AG09309 (cell line): Measurements from ENCODE around the gene SRRM1.
"Not testable (repeated sequence)": the region's sequence is repeated elsewhere in the genome, so short reads cannot be mapped to it uniquely, and the experiment has no call there.

ENCODE experiments used
- DNase-seq: peaks from one replicate; pipeline ENCODE4 v3.0.0-alpha.2; 2010; ENCODE audit warnings: low read depth
- H3K4me3 ChIP-seq: 2 replicates; pipeline ENCODE4 v1.5.1; 2011; ENCODE audit warnings: mild to moderate bottlenecking, low read depth, low read length, moderate library complexity; ENCODE audit not compliant: control insufficient read depth
- TF ChIP-seq, protein P1 (sequence below): IDR thresholded peaks from 2 replicates; pipeline ENCODE4 v1.5.1; 2011; ENCODE audit warnings: mild to moderate bottlenecking, low read depth, low read length, inconsistent platforms; ENCODE audit not compliant: insufficient read depth, control insufficient read depth; ENCODE audit errors: missing control alignments

Gene SRRM1

DNA sequence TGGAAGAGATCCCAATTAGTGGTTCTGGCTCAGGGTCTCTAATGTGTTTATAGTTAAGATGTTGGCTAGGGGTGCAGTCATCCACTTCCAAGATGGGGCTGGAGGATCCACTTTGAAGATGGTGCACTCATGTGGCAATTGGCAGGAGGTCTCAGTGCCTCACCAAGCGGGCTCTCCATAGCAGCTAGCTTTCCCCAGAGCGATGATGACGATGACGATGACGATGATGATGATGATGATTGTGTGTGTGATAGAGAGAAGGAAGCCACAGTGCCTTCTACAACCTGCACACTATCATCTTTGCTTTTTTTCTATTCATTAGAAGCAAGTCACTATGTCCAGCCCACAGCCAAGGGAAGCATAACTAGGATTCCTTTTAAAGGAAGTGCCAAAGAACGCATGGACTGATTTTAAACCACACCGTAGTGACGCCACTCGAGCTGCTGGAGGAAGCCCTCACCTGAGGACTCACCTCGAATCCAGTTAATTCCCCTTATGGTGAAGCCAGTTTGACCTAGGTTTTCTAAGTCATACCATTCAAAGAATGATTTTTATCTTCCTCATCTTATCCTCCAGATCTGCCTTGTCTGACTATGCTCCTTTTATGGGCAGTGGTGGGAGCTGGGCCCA is 49.4 kb downstream of the SRRM1 start:
- TF ChIP-seq, protein P1, sequence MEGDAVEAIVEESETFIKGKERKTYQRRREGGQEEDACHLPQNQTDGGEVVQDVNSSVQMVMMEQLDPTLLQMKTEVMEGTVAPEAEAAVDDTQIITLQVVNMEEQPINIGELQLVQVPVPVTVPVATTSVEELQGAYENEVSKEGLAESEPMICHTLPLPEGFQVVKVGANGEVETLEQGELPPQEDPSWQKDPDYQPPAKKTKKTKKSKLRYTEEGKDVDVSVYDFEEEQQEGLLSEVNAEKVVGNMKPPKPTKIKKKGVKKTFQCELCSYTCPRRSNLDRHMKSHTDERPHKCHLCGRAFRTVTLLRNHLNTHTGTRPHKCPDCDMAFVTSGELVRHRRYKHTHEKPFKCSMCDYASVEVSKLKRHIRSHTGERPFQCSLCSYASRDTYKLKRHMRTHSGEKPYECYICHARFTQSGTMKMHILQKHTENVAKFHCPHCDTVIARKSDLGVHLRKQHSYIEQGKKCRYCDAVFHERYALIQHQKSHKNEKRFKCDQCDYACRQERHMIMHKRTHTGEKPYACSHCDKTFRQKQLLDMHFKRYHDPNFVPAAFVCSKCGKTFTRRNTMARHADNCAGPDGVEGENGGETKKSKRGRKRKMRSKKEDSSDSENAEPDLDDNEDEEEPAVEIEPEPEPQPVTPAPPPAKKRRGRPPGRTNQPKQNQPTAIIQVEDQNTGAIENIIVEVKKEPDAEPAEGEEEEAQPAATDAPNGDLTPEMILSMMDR = no peak
- no peak overlapping the region for H3K4me3 ChIP-seq
- DNase-seq = no peak

DNA sequence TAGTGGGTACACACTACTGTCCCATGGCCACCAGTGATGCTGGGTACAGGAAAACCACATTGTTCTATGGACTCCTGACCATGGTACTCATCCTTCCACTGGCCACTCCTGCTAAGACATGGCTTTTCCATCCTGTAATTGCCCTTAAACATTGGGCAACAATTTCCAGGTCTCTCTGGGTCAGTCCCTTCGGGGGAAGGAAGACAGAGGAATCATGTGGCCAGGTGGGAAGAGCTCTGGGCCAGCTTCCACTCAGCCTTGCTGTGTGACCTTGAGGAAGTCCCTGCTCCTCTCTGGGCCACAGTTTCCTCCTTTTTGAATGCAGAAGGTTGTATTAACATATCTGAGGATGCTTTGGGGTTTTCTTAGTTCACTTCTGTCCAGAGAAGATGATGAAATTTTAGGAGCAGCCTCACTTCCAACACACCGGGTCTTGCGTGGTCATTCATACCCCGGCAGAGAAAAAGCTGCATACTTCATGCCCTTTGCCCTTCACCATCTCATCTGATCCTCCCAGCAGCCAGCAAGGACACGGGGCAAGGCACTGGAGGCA is 50.8 kb downstream of the SRRM1 start:
- DNase-seq = no peak
- TF ChIP-seq, protein P1 = no peak
- no peak overlapping the region for H3K4me3 ChIP-seq

DNA sequence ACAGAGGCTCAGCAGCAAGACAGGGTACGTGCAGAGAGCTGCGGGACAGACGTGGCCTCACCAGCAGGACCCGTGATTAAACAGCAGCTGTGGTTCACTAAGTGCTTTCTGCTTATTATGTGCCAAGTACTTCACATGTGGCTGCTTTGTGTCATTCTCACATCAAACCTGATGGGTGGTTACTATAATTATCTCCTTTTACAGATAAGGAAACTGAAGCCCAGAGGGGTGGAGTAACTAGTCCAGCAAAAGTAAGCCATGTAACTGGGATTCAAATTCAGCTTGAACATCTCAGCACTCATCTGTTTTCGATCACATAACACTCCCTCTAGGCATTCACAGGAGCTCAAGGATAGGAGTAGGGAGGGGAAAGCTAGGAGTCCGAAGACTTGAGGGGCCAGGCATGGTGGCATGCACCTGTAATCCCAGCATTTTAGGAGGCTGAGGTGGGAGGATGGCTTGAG is 51.3 kb downstream of the SRRM1 start:
- no peak overlapping the region for H3K4me3 ChIP-seq
- TF ChIP-seq, protein P1 = no peak
- DNase-seq = peak; percentile 72

DNA sequence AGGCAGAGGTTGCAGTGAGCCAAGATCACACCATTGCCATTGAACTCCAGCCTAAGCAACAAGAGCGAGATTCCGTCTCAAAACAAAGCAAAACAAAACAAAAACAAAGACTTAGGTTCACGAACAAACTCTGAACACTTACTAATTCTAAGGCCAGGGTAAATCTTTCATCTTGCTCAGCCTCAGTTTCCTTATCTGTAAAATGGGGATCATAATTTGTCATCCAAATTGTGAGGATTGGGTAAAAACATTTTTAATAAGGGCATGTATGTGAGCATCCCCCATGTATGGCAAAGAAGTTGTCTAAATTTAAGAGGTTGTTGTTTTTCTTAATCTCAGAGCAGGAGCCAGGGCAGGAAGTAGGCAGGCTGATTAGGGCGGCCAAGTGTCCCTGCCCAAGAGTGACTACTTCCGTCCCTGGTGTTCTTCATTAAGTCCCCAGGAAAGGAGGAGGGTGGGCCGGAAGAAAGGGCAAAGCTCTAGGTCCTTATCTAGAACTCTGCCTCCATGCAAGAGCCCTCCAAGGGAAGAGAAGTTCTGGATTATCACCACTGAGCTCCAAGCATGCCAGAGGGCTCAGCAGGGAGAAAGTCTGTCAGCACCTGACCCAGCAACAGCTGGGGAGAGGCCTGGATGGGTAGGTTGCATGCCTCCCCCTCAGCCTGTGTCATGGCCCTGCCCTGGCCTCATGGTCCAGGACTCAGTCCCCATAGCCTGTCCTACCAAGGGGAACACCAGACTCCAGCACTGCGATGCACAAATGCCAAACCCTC is 52.3 kb downstream of the SRRM1 start:
- no peak for DNase-seq
- TF ChIP-seq, protein P1 = no peak
- H3K4me3 ChIP-seq = no peak overlapping the region

DNA sequence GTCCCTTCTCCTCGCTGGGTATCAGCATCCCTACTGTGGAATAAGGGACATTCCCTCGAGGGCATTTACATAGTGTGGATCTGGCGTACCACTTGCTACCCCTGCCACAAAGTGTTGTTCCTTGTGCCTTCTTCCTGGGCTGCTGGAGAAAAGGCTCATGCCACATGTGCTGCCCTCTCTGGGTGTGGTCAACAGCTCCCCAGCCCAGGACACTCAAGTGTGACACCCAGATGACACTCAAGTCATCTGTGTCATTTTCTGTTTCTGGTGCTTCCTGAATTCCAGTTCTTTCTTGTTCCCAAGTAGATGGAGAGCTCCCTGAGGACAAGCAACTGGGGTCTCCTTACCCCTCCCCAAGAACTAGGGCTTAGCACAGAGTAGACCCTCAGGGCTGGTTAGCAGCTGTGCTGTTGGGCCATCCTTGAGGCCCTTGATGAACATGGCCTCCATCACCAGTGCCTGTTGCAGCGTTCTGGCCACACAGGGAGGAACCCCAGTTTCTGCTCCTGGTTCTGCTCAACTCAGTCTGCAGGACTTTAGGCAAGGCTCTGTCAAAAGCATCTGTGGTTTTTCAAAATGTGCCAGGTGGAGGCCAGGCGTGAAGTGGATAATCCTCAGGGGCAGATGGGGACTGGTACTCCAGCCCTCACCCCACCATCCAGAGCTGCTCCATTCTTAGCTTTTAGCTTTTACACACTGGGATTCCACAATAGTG is 53.1 kb downstream of the SRRM1 start:
- no peak for DNase-seq
- H3K4me3 ChIP-seq = no peak overlapping the region
- TF ChIP-seq, protein P1 = no peak

DNA sequence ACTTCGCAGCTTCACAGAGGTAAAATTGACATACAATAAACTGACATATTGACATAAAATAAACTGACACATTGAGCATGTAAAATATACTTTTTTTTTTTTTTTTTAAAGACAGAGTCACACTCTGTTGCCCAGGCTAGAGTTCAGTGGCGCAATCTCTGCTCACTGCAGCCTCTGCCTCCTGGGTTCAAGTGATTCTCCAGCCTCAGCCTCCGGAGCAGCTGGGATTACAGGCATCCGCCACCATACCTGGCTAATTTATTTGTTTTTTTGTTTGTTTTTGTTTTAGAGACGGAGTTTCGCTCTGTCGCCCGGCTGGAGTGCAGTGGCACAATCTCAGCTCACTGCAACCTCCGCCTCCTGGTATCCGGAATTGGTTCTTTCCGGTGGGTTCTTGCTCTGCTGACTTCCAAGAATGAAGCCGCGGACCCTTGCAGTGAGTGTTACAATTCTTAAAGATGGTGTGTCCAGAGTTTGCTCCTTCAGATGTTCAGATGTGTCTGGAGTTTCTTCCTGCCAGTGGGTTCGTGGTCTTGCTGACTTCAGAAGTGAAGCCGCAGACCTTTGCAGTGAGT is 53.7 kb downstream of the SRRM1 start:
- TF ChIP-seq, protein P1 = no peak
- no peak for DNase-seq
- H3K4me3 ChIP-seq = no peak overlapping the region

DNA sequence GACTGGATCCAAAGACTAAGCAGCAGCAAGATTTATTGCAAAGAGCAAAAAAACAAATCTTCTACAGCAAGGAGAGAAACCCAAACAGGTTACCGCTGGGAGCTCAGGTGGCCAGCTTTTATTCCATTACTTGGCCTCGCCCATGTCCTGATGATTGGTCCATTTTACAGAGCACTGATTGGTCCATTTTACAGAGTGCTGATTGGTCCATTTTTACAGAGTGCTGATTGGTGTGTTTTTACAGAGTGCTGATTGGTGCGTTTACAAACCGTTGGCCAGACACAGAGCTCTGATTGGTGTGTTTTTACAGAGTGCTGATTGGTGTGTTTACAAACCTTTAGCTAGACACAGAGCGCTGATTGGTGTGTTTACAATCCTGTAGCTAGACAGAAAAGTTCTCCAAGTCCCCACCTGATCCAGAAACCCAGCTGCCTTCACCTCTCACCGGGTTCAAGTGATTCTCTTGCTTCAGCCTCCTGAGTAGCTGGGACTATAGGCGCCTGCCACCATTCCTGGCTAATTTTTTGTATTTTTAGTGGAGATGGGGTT is 54.4 kb downstream of the SRRM1 start:
- not testable (repeated sequence) for DNase-seq, H3K4me3 ChIP-seq

DNA sequence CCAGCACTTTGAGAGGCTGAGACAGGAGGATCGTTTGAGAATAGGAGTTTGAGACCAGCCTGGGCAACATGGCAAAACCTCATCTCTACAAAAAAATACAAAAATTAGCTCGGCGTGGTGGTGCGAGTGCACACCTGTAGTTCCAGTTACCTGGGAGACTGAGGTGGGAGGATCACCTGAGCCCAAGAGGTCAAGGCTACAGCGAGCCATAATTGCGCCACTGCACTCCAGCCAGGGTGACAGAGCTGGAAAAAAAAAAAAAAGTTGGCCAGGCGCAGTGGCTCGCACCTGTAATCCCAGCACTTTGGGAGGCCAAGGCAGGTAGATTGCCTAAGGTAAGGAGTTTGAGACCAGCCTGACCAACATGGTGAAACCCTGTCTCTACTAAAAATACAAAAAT is 55.2 kb downstream of the SRRM1 start:
- DNase-seq = not testable (repeated sequence)

More for the DNA sequence above, 55.2 kb downstream of the SRRM1 start:
- not testable (repeated sequence) for H3K4me3 ChIP-seq
